B cell (primary cell): ENCODE measurements around the gene KIAA1614. TPM values are rescaled to one million over a fixed set of nuclear protein-coding genes. Genes with fewer than 3 reads are reported as not detected.

Experiments used
- ATAC-seq: fragments of 200-7000 bp; cut with Tn5 transposase; one replicate; pipeline ENCODE4 v1.10.0; 2021; ENCODE audit warnings: low read depth, mild to moderate bottlenecking, moderate number of reproducible peaks, moderate library complexity
- CTCF ChIA-PET: fragments of 350-600 bp; sonication (Branson Sonifier 250); formaldehyde crosslinking; loops from one replicate; lab custom pipeline; 2021; ENCODE audit warnings: antibody characterized with exemption, inconsistent platforms; lab: Charles Lee
- POLR2A ChIA-PET: fragments of 350-600 bp; sonication (Branson Sonifier 250); formaldehyde crosslinking; loops from one replicate; lab custom pipeline; 2021; ENCODE audit warnings: antibody characterized with exemption; lab: Charles Lee
- DNase-seq: peaks from one replicate; pipeline ENCODE4 v3.0.0; 2013
- H2AFZ ChIP-seq: 2 replicates; pipeline ENCODE4 v1.6.1; 2012; ENCODE audit warnings: mild to moderate bottlenecking, low read depth, low read length; ENCODE audit not compliant: insufficient read depth, poor library complexity, severe bottlenecking
- H3K27ac ChIP-seq, 2 donors: 1 replicate in 1 of 2; 2 replicates in 1 of 2; pipeline ENCODE4 v1.5.1; 2012 to 2013; ENCODE audit warnings: low read length in 2 of 2, mild to moderate bottlenecking in 2 of 2, moderate library complexity in 1 of 2
- H3K27me3 ChIP-seq, 4 experiments: fragments of 200-600 bp in 1 of 4; sonication (generic) in 1 of 4; replicated peaks in 1 of 4; 1 replicate in 2 of 4; 2 replicates in 2 of 4; pipeline versions ENCODE4 v1.6.1 to v1.7.0; 2013 to 2016; ENCODE audit warnings: low read length in 3 of 4, mild to moderate bottlenecking in 2 of 4, mixed read lengths in 1 of 4, moderate library complexity in 1 of 4; ENCODE audit not compliant: insufficient read depth in 4 of 4, control insufficient read depth in 3 of 4; ENCODE audit errors: control extremely low read depth in 1 of 4
- H3K36me3 ChIP-seq, 2 experiments: replicated peaks in 1 of 2; 1 replicate in 1 of 2; 2 replicates in 1 of 2; pipeline versions ENCODE4 v1.6.1 to v1.7.1; 2013; ENCODE audit warnings: low read length in 1 of 2; ENCODE audit not compliant: insufficient read depth in 2 of 2, control insufficient read depth in 1 of 2; ENCODE audit errors: control extremely low read depth in 1 of 2, extremely low read depth in 1 of 2
- H3K4me1 ChIP-seq, 2 donors: fragments of 200-600 bp in 1 of 2; sonication (generic) in 1 of 2; 1 replicate in 1 of 2; 2 replicates in 1 of 2; pipeline versions ENCODE4 v1.5.1 to v1.6.1; 2013 to 2017; ENCODE audit warnings: low read length in 2 of 2; ENCODE audit not compliant: control insufficient read depth in 2 of 2, insufficient read depth in 2 of 2
- H3K4me2 ChIP-seq: replicated peaks from 2 replicates; pipeline ENCODE3; 2012; ENCODE audit warnings: mild to moderate bottlenecking, low read depth, low read length; ENCODE audit not compliant: poor library complexity, severe bottlenecking
- H3K4me3 ChIP-seq, 5 experiments: fragments of 200-600 bp in 1 of 5; sonication (generic) in 1 of 5; 1 replicate in 3 of 5; 2 replicates in 2 of 5; pipeline versions ENCODE4 v1.5.1 to v1.7.0; 2011 to 2016; ENCODE audit warnings: low read length in 4 of 5, mild to moderate bottlenecking in 4 of 5, low read depth in 2 of 5, control low read depth in 1 of 5, moderate library complexity in 1 of 5; ENCODE audit not compliant: insufficient read depth in 1 of 5; ENCODE audit errors: control extremely low read depth in 1 of 5, extremely low read depth in 1 of 5
- H3K79me2 ChIP-seq: fragments of 200-600 bp; sonication (generic); one replicate; pipeline ENCODE4 v1.6.0; 2016; ENCODE audit warnings: low read length; ENCODE audit not compliant: control insufficient read depth, insufficient read depth
- H3K9ac ChIP-seq: fragments of 200-600 bp; sonication (generic); 2 replicates; pipeline ENCODE4 v1.6.1; 2017; ENCODE audit warnings: mild to moderate bottlenecking, low read length, moderate library complexity
- H3K9me3 ChIP-seq, 3 donors: one replicate each; pipeline versions ENCODE4 v1.6.1 to v1.7.1; 2013; ENCODE audit warnings: low read length in 2 of 3; ENCODE audit not compliant: control insufficient read depth in 2 of 3, insufficient read depth in 1 of 3; ENCODE audit errors: control extremely low read depth in 1 of 3
- H4K20me1 ChIP-seq: 2 replicates; pipeline ENCODE4 v1.6.0; 2012; ENCODE audit warnings: mild to moderate bottlenecking, low read length; ENCODE audit not compliant: insufficient read depth, control insufficient read depth, poor library complexity, severe bottlenecking
- H3K27ac Mint-ChIP-seq: one replicate; pipeline ENCODE4 v1.8.0; 2021; ENCODE audit warnings: mixed read lengths
- H3K27me3 Mint-ChIP-seq: one replicate; pipeline ENCODE4 v1.8.0; 2021; ENCODE audit warnings: mixed read lengths
- H3K4me1 Mint-ChIP-seq: one replicate; pipeline ENCODE4 v1.8.0; 2021; ENCODE audit warnings: mixed read lengths
- H3K4me3 Mint-ChIP-seq: one replicate; pipeline ENCODE4 v1.8.0; 2021; ENCODE audit warnings: mixed read lengths
- H3K9me3 Mint-ChIP-seq: one replicate; pipeline ENCODE4 v1.8.0; 2022; ENCODE audit warnings: mixed read lengths; ENCODE audit not compliant: insufficient read depth
- EZH2 ChIP-seq: IDR thresholded peaks from 2 replicates; pipeline ENCODE4 v1.6.1; 2012; ENCODE audit warnings: borderline replicate concordance, low read depth, mild to moderate bottlenecking, moderate library complexity, low read length; ENCODE audit not compliant: insufficient read depth, poor library complexity, severe bottlenecking
- WGBS: methylation state at CpG from one replicate; pipeline ENCODE4 v1.1.5; 2013; ENCODE audit warnings: missing lambda C conversion rate; ENCODE audit not compliant: insufficient coverage; 5-methylcytosine and 5-hydroxymethylcytosine counted together
- intact Hi-C: fragments of 100-400 bp; cut with micrococcal nuclease; formaldehyde crosslinking; loops from one replicate; pipeline ENCODE4 v1.10.0; 2022
- polyA plus RNA-seq: library from polyadenylated mRNA; depleted of rRNA; stranded (reverse); fragments of >200 nt; gene quantifications from 2 replicates; pipeline ENCODE4 v1.2.3, GENCODE V29; 2012
- total RNA-seq, 2 donors: library from RNA; stranded (reverse); fragments of 120-200 nt in 1 of 2; gene quantifications; 1 replicate in 1 of 2; 2 replicates in 1 of 2; pipeline versions ENCODE4 v1.2.3 to v1.2.4, GENCODE V29; 2013 to 2022
- TF ChIP-seq, protein P1 (sequence below): fragments of 200-600 bp; IDR thresholded peaks from one replicate; pipeline ENCODE4 v1.8.0; 2022; ENCODE audit warnings: antibody characterized with exemption, mild to moderate bottlenecking

KIAA1614 gene
- total and polyA plus RNA-seq, 2 donors (not counting 1 experiment from before 2014, with no cell fraction given) = 0.03 to 0.22 TPM

DNA sequence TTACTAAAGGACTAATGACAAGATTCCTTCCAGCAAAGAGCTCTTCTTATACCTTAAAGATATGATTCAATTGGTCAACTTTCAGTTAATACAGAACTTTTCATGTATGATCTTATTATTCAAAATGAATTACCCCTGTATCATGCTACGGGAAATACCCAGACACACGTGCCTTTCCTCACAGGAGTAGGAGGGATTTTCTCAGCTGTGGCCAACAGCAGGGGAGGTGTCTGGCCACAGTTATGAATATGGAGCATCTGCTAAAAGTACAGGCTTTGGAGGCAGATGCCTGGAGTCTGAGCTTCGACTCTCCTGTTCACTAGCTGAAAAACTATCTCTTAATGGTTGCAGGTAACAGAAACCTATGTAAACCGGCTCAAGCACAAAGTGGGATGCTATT lies 53.6 kb downstream of the KIAA1614 start:
- no peak overlapping the region for H3K27ac Mint-ChIP-seq
- H3K4me3 Mint-ChIP-seq = no peak overlapping the region
- WGBS = 90% methylated on average over 2 of the region's 4 CpGs
- no peaks in the 10 kb centered on the region for H3K27me3 ChIP-seq
- no peak overlapping the region for H3K27ac ChIP-seq
- no peak overlapping the region for H3K9ac ChIP-seq
- no peaks in the 10 kb centered on the region for H3K9me3 Mint-ChIP-seq
- intact Hi-C loops = no loop called here
- H3K4me1 ChIP-seq = peaks cover 0 to 5% of the 10 kb centered on the region in 2 donors
- DNase-seq (no peak), ATAC-seq (no peak)
- ChIA-PET POLR2A (no interaction called here), CTCF (interaction anchor here (0.8 to 0.9 kb wide), 2 partner anchors 9 to 118 kb away, joined by 3 read pairs; no protein-coding TSS in a partner anchor)
- H3K27me3 Mint-ChIP-seq = no peaks in the 10 kb centered on the region
- peaks cover 3% of the 10 kb centered on the region for H3K79me2 ChIP-seq
- H3K4me3 ChIP-seq = no peak overlapping the region
- no peaks in the 10 kb centered on the region for H4K20me1 ChIP-seq
- H3K9me3 ChIP-seq = no peaks in the 10 kb centered on the region
- H3K4me1 Mint-ChIP-seq = peaks cover 12% of the 10 kb centered on the region
- peaks cover 6 to 11% of the 10 kb centered on the region in 2 experiments for H3K36me3 ChIP-seq
- no peak for TF ChIP-seq EZH2
- TF ChIP-seq, protein P1, sequence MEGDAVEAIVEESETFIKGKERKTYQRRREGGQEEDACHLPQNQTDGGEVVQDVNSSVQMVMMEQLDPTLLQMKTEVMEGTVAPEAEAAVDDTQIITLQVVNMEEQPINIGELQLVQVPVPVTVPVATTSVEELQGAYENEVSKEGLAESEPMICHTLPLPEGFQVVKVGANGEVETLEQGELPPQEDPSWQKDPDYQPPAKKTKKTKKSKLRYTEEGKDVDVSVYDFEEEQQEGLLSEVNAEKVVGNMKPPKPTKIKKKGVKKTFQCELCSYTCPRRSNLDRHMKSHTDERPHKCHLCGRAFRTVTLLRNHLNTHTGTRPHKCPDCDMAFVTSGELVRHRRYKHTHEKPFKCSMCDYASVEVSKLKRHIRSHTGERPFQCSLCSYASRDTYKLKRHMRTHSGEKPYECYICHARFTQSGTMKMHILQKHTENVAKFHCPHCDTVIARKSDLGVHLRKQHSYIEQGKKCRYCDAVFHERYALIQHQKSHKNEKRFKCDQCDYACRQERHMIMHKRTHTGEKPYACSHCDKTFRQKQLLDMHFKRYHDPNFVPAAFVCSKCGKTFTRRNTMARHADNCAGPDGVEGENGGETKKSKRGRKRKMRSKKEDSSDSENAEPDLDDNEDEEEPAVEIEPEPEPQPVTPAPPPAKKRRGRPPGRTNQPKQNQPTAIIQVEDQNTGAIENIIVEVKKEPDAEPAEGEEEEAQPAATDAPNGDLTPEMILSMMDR = no peak
- no peak overlapping the region for H2AFZ ChIP-seq
- no peak overlapping the region for H3K4me2 ChIP-seq

DNA sequence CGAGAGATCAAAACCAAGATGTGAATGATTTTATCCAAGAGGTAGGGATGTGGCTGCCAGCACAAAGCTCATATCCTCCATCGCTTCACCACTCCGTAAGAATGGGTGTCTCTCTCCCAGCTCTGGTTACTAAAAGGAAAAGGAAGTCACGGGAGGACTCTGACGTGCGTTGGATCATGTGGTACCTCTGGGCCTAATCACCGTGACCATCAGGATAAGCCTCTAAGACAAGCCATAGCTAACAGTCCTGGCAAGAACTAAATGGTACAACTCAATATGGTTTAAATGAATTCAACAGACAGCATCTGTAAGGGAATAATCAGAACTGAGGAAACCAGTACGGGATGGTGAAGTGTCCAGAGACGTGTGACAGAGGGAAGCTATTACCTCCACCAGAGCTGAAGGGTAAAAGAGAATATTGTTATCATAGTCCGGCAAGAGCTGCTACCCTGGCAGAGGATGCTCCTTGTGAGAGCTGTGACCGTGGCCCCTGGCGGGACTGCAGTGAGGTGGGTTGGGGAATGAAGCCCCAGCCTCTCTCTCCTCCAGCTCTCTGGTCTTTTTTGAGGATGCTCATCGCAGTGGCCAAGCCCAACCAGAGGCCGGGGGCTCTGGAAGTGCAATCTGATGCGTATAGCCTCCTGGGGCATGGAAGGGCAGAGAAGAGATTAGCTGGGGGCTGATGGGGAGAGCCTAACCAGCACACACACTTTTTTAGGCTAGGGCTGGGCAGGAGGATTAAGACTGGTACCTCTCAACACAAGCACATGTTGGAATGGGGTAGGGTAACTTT lies 54.2 kb downstream of the KIAA1614 start:
- Mint-ChIP-seq H3K4me1 (peaks cover 12% of the 10 kb centered on the region), H3K4me3 (no peak overlapping the region), H3K27ac (no peak overlapping the region), H3K9me3 (no peaks in the 10 kb centered on the region), H3K27me3 (no peaks in the 10 kb centered on the region)
- Histone ChIP-seq H3K4me2 (no peak overlapping the region), H3K27ac (no peak overlapping the region), H3K36me3 (peaks cover 8 to 17% of the 10 kb centered on the region in 2 experiments), H3K79me2 (peaks cover 3% of the 10 kb centered on the region), H3K27me3 (no peaks in the 10 kb centered on the region), H3K4me3 (no peak overlapping the region), H4K20me1 (no peaks in the 10 kb centered on the region), H2AFZ (no peak overlapping the region), H3K4me1 (peaks cover 0 to 5% of the 10 kb centered on the region in 2 donors), H3K9me3 (no peaks in the 10 kb centered on the region), H3K9ac (no peak overlapping the region)
- CTCF ChIA-PET = interaction anchor here (0.8 to 0.9 kb wide), 2 partner anchors 9 to 117 kb away, joined by 3 read pairs; no protein-coding TSS in a partner anchor
- intact Hi-C loops = no loop called here
- 88% methylated on average over 8 of the region's 15 CpGs for WGBS
- ATAC-seq = no peak
- TF ChIP-seq, protein P1 = no peak
- TF ChIP-seq EZH2 = no peak
- POLR2A ChIA-PET = no interaction called here
- no peak for DNase-seq
